Neural cell (in vitro differentiated cells): ENCODE data around the gene BZW2. TPM values are rescaled to one million over a fixed set of nuclear protein-coding genes. Genes with fewer than 3 reads are reported as not detected.

ENCODE experiments used
- H2AFZ ChIP-seq: fragments of 200-600, 300-800 bp; sonication (generic), shearing (Covaris generic); 2 replicates; pipeline ENCODE4 v1.6.0; 2014; ENCODE audit warnings: low read depth, mild to moderate bottlenecking, antibody characterized with exemption, low read length, moderate library complexity
- H3F3A ChIP-seq: fragments of 200-600 bp; shearing (Covaris generic); 2 replicates; pipeline ENCODE4 v1.6.1; 2016; ENCODE audit warnings: mild to moderate bottlenecking, moderate library complexity, mixed read lengths, antibody characterized with exemption, low read length; ENCODE audit not compliant: insufficient read depth, poor library complexity, severe bottlenecking
- H3K27ac ChIP-seq: fragments of 200-600, 300-800 bp; sonication (generic), shearing (Covaris generic); 2 replicates; pipeline ENCODE4 v1.5.1; 2014; ENCODE audit warnings: mild to moderate bottlenecking, low read length, moderate library complexity
- H3K27me3 ChIP-seq: fragments of 300-800, 200-600 bp; sonication (generic), shearing (Covaris generic); 2 replicates; pipeline ENCODE4 v1.6.0; 2014; ENCODE audit warnings: mild to moderate bottlenecking, low read depth, low read length, moderate library complexity; ENCODE audit not compliant: insufficient read depth
- H3K36me3 ChIP-seq: fragments of 300-800, 200-600 bp; sonication (generic), shearing (Covaris generic); 2 replicates; pipeline ENCODE4 v1.5.1; 2014; ENCODE audit warnings: mild to moderate bottlenecking, antibody characterized with exemption, low read length, moderate library complexity; ENCODE audit not compliant: insufficient read depth
- H3K4me2 ChIP-seq: fragments of 300-800, 200-600 bp; sonication (generic), shearing (Covaris generic); 2 replicates; pipeline ENCODE4 v1.6.0; 2014; ENCODE audit warnings: mild to moderate bottlenecking, low read length
- H3K4me3 ChIP-seq: fragments of 300-800, 200-600 bp; sonication (generic), shearing (Covaris generic); 2 replicates; pipeline ENCODE4 v1.5.1; 2014; ENCODE audit warnings: mild to moderate bottlenecking, low read length, moderate library complexity
- H3K79me2 ChIP-seq: fragments of 200-600 bp; shearing (Covaris generic); replicated peaks from 2 replicates; pipeline ENCODE4 v1.6.0; 2014; ENCODE audit warnings: mild to moderate bottlenecking, low read length, moderate library complexity; ENCODE audit not compliant: insufficient read depth
- H3K9ac ChIP-seq: fragments of 300-800, 200-600 bp; sonication (generic), shearing (Covaris generic); 2 replicates; pipeline ENCODE4 v1.6.1; 2016; ENCODE audit warnings: mild to moderate bottlenecking, low read length, mixed read lengths
- H3K9me2 ChIP-seq: fragments of 200-600 bp; shearing (Covaris generic); 2 replicates; pipeline ENCODE4 v1.6.1; 2016; ENCODE audit warnings: mild to moderate bottlenecking, low read length, mixed read lengths; ENCODE audit not compliant: insufficient read depth
- H3K9me3 ChIP-seq: fragments of 200-600, 300-800 bp; sonication (generic), shearing (Covaris generic); 2 replicates; pipeline ENCODE4 v1.6.1; 2016; ENCODE audit warnings: mild to moderate bottlenecking, mixed run types, low read length, moderate library complexity, mixed read lengths
- H4K20me1 ChIP-seq: fragments of 200-600 bp; shearing (Covaris generic); 2 replicates; pipeline ENCODE4 v1.6.1; 2016; ENCODE audit warnings: mild to moderate bottlenecking, mixed run types; ENCODE audit not compliant: insufficient read depth
- EP300 ChIP-seq: fragments of 450-650 bp; conservative IDR thresholded peaks from 2 replicates; pipeline ENCODE4 v1.6.1; 2014; ENCODE audit warnings: antibody characterized with exemption, mild to moderate bottlenecking, moderate library complexity; ENCODE audit not compliant: poor library complexity, severe bottlenecking
- EZH2 ChIP-seq: fragments of 200-600, 300-800 bp; shearing (Covaris generic), sonication (generic); IDR thresholded peaks from 2 replicates; pipeline ENCODE4 v1.6.1; 2014; ENCODE audit warnings: antibody characterized with exemption, low read length, borderline replicate concordance, mild to moderate bottlenecking; ENCODE audit not compliant: insufficient read depth, poor library complexity, severe bottlenecking
- MXI1 ChIP-seq: fragments of 450-650 bp; conservative IDR thresholded peaks from 2 replicates; pipeline ENCODE4 v1.6.1; 2014; ENCODE audit warnings: antibody characterized with exemption, mild to moderate bottlenecking; ENCODE audit not compliant: poor library complexity, severe bottlenecking
- POLR2AphosphoS5 ChIP-seq: IDR thresholded peaks from 2 replicates; pipeline ENCODE4 v1.6.1; 2012
- RAD21 ChIP-seq: fragments of 450-650 bp; conservative IDR thresholded peaks from 2 replicates; pipeline ENCODE4 v1.6.1; 2014; ENCODE audit warnings: antibody characterized with exemption, mild to moderate bottlenecking, moderate library complexity
- SMC3 ChIP-seq: fragments of 450-650 bp; conservative IDR thresholded peaks from 2 replicates; pipeline ENCODE4 v1.6.1; 2014; ENCODE audit warnings: antibody characterized with exemption, mild to moderate bottlenecking, moderate library complexity; ENCODE audit not compliant: poor library complexity
- TAF1 ChIP-seq: IDR thresholded peaks from 2 replicates; pipeline ENCODE4 v1.6.1; 2012; ENCODE audit warnings: low read depth
- polyA plus RNA-seq: library from polyadenylated mRNA; depleted of rRNA; stranded (reverse); fragments of >200 nt; gene quantifications from 2 replicates; pipeline ENCODE4 v1.2.3, GENCODE V29; 2014
- TF ChIP-seq, protein P1 (sequence below): fragments of 450-650 bp; IDR thresholded peaks from 2 replicates; pipeline ENCODE4 v1.5.1; 2014; ENCODE audit warnings: antibody characterized with exemption, mild to moderate bottlenecking, moderate library complexity; ENCODE audit not compliant: poor library complexity, severe bottlenecking
- TF ChIP-seq, protein P2 (sequence below): IDR thresholded peaks from 2 replicates; pipeline ENCODE4 v1.6.1; 2012; ENCODE audit warnings: borderline replicate concordance

BZW2 gene
- polyA plus RNA-seq, 1 donor from 2014 or later = 203 TPM

DNA sequence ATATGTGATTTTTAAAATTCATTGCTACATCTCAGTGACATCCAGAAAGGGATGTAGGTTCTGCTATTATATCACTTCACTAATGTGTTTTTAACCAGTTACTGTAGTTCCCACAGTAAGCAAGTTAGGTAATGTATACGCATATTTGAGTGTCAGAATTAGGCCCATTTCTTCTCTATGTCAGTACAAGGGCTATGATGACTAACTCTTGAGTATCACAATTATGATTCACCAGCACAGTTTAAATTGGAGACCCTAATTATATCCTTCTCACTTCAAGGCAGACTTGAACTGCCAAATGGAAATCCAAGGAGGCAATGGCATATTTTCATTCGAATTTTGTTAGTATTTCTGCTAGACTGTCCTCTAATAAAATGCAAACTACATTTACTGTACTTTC lies 23.6 kb downstream of the BZW2 start:
- H3K9me3 ChIP-seq = no peaks in the 10 kb centered on the region
- no peaks in the 10 kb centered on the region for H3K27me3 ChIP-seq
- TF ChIP-seq, protein P1, sequence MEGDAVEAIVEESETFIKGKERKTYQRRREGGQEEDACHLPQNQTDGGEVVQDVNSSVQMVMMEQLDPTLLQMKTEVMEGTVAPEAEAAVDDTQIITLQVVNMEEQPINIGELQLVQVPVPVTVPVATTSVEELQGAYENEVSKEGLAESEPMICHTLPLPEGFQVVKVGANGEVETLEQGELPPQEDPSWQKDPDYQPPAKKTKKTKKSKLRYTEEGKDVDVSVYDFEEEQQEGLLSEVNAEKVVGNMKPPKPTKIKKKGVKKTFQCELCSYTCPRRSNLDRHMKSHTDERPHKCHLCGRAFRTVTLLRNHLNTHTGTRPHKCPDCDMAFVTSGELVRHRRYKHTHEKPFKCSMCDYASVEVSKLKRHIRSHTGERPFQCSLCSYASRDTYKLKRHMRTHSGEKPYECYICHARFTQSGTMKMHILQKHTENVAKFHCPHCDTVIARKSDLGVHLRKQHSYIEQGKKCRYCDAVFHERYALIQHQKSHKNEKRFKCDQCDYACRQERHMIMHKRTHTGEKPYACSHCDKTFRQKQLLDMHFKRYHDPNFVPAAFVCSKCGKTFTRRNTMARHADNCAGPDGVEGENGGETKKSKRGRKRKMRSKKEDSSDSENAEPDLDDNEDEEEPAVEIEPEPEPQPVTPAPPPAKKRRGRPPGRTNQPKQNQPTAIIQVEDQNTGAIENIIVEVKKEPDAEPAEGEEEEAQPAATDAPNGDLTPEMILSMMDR = no peak
- TF ChIP-seq RAD21 (no peak), TAF1 (no peak), POLR2AphosphoS5 (no peak), MXI1 (no peak), SMC3 (no peak), EZH2 (no peak), EP300 (no peak)
- TF ChIP-seq, protein P2, sequence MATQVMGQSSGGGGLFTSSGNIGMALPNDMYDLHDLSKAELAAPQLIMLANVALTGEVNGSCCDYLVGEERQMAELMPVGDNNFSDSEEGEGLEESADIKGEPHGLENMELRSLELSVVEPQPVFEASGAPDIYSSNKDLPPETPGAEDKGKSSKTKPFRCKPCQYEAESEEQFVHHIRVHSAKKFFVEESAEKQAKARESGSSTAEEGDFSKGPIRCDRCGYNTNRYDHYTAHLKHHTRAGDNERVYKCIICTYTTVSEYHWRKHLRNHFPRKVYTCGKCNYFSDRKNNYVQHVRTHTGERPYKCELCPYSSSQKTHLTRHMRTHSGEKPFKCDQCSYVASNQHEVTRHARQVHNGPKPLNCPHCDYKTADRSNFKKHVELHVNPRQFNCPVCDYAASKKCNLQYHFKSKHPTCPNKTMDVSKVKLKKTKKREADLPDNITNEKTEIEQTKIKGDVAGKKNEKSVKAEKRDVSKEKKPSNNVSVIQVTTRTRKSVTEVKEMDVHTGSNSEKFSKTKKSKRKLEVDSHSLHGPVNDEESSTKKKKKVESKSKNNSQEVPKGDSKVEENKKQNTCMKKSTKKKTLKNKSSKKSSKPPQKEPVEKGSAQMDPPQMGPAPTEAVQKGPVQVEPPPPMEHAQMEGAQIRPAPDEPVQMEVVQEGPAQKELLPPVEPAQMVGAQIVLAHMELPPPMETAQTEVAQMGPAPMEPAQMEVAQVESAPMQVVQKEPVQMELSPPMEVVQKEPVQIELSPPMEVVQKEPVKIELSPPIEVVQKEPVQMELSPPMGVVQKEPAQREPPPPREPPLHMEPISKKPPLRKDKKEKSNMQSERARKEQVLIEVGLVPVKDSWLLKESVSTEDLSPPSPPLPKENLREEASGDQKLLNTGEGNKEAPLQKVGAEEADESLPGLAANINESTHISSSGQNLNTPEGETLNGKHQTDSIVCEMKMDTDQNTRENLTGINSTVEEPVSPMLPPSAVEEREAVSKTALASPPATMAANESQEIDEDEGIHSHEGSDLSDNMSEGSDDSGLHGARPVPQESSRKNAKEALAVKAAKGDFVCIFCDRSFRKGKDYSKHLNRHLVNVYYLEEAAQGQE = no peak
- H3K79me2 ChIP-seq = no peaks in the 10 kb centered on the region
- no peak overlapping the region for H3K4me3 ChIP-seq
- no peaks in the 10 kb centered on the region for H3K9me2 ChIP-seq
- H3K4me2 ChIP-seq = no peak overlapping the region
- no peak overlapping the region for H3K27ac ChIP-seq
- no peak overlapping the region for H3K9ac ChIP-seq
- no peak overlapping the region for H2AFZ ChIP-seq
- H4K20me1 ChIP-seq = no peaks in the 10 kb centered on the region
- H3F3A ChIP-seq = no peaks in the 10 kb centered on the region
- peaks cover 3% of the 10 kb centered on the region for H3K36me3 ChIP-seq

DNA sequence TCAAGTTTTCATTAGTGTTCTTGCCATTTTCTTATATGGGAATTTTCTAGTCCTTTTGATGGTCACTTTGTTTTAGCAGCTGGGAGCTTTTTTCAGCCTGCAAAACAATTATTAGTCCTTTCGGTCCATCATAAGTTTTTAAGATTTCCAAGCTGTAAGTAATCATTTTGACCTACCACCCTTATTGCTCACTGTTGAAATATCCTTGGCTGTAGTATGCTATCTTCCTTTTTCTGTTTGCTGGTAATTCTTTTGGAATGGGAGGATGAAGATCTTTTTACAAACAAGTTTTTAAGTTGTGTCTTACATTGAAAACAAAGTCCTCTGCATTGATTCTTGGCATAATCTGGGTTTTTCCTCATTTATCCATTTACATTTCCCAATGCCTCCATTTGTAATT lies 24.0 kb downstream of the BZW2 start:
- H3K9ac ChIP-seq = no peak overlapping the region
- TF ChIP-seq SMC3 (no peak), RAD21 (no peak), TAF1 (no peak), EP300 (no peak), MXI1 (no peak), EZH2 (no peak), POLR2AphosphoS5 (no peak)
- TF ChIP-seq, protein P1 = no peak
- TF ChIP-seq, protein P2 = no peak
- no peak overlapping the region for H2AFZ ChIP-seq
- H3K9me3 ChIP-seq = no peaks in the 10 kb centered on the region
- no peak overlapping the region for H3K4me3 ChIP-seq
- H3K27me3 ChIP-seq = no peaks in the 10 kb centered on the region
- H3K79me2 ChIP-seq = no peaks in the 10 kb centered on the region
- H3K4me2 ChIP-seq = no peak overlapping the region
- no peak overlapping the region for H3K27ac ChIP-seq
- H4K20me1 ChIP-seq = no peaks in the 10 kb centered on the region
- H3K9me2 ChIP-seq = no peaks in the 10 kb centered on the region
- H3K36me3 ChIP-seq = peaks cover 6% of the 10 kb centered on the region
- H3F3A ChIP-seq = no peaks in the 10 kb centered on the region
